Stimulated activated CD4-positive, alpha-beta T cell treated with anti-CD3 and anti-CD28 coated beads, Interleukin-12 subunit alpha, Interleukin-12 subunit beta, amount 100 ng/mL, for 48 hours (primary cell): ENCODE data around the gene RPL10A.
"Not testable (repeated sequence)": the region's sequence is repeated elsewhere in the genome, so short reads cannot be mapped to it uniquely, and the experiment has no call there.

Experiments
- DNase-seq, 3 donors: peaks; one replicate each; pipeline ENCODE4 v3.0.0-alpha.2; 2020; ENCODE audit warnings: low read depth in 2 of 3, low spot score in 1 of 3

Gene RPL10A

DNA sequence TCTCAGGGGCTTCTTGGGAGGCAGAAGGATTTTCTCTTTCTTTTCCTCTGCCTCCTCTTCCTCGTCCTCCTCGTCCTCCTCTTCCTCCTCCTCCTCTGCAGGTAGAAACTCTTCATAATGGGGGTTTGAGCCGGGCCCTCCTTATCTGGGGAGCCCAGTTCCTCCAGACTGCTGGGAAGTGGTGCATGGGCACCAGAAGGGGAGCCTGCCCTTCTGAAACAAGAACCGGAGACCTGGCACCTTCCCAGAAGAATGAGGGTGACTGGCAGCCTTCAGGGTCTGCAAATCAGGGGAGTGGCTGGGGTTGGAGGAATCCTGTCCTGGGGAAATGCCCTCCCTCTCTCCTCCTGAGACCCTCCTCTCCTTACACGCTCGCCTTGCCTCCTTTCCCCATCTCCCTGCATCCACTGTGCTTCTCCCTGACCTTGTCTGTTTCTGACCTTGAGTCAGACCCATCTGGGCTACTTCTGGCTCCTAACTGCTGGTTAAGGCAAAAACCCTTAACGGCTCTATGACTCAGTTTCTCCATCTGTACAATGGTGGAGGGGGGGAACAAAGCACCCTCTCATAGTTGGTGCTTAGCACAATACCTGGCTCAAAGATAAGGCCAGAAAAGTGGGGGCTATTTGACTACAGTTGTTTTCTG is 42.8 kb downstream of the RPL10A start:
- no peak for DNase-seq

DNA sequence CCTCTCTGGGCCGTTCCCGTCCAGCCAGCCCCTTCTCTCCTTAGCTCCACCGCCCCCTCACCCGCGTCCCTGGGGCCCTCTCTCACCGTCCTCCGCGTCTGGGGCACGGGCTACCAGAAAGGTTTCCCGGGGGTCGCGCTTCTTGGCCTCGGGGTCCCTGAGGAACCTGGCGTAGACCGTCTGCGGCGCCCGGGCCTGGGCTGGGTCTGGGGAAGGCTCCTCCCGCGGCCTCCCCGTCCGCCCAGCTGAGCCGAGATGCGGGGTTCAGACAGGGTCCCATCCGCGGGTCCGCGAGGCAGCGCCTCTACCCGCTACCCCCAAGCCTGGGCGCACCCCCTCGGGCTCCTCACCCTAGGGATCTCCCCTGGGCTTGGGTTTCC is 43.4 kb downstream of the RPL10A start:
- DNase-seq = no peak

DNA sequence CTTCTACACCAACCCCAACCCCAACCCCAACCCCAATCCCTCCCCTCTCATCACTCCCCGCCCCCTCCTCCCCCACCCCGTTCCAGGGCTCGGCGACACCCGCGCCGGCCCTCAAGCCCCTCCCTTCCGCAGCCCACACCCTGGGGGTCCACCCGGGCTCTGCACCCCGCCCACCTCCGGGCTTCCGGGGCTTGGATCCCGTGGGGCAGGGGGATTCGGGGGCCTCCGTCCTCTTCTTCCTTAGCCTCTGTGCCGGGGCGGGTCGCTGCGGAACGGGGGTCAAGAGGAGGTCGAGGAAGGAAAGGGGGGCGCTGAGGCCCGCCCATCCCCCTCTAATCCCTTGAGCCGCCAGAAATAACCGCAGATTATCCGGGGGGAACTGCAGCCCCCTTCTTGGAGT is 43.8 kb downstream of the RPL10A start:
- DNase-seq = no peak

DNA sequence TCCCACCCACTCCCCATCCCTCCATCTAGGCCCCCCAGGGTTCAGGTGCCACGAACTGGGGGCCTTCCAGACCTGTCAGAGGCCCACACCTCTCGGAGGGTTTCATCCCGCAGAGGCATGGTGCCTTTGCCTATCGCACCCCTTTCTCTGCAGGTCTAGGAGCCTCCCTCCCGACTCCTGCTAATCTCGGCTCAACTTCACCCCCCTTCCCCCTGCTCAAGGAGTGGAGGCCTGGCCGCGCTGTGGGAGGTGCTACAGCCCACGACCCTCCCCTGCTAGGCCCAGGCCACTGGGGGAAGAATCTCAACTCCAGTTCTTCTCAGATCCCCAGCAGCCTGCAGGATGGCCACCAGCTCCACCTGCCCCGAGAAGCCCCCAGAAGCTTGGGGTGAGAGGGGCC is 44.5 kb downstream of the RPL10A start, which contains the start of gene TULP1:
Gene TULP1, minus strand, starts transcription at position 157 of the 400 bp plus-strand sequence. Its CDS starts 38 bp downstream, at position 119.
- no peak for DNase-seq

- DNase-seq = no peak
Observed at GRCh38 chr6:35514587-35514986, 46.4 kb downstream of the RPL10A start.

DNA sequence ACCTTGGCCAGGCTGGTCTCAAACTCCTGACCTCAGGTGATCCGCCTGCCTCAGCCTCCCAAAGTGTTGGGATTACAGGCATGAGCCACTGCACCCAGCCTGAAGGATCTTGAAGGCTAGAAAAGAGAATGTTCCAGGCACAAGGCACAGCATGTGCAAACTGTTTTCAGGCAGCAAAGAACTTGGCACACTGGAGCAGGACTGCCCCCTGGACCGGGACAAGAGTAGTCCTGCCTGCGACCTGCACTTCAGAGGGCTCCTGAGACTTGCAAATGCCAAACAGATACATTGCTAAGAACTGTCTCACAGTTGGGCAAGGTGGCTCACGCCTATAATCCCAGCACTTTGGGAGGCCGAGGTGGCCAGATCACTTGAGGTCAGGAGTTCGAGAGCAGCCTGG is 47.7 kb downstream of the RPL10A start:
- DNase-seq = not testable (repeated sequence)

GRCh38 chr6:35516712-35517111 is 48.5 kb downstream of the RPL10A start:
- DNase-seq = no peak

DNA sequence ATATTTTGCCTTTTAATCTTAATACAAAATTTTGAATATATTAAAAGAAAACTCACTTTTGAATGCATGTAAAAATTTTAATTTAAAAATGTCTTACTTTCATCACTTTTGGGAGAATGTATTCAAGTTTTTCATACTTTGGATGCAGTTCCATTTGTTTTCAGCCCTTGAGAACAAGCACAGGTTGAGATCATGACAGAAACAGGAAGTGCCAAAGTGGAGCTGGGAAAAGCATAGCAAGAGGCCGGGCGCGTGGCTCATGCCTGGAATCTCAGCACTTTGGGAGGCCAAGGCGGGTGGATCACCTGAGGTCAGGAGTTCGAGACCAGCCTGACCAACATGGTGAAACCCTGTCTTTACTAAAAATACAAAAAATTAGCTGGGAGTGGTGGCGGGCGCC is 49.8 kb downstream of the RPL10A start:
- not testable (repeated sequence) for DNase-seq

GRCh38 chr6:35518566-35519312 is 50.5 kb downstream of the RPL10A start:
- DNase-seq = no peak

- no peak for DNase-seq
Observed at GRCh38 chr6:35519313-35520015, 51.3 kb downstream of the RPL10A start.
